Measurements from ENCODE around the gene SUGCT.
A peak's percentile ranks its signal among the peaks of the same experiment; 100 is the strongest.

Gene SUGCT

DNA sequence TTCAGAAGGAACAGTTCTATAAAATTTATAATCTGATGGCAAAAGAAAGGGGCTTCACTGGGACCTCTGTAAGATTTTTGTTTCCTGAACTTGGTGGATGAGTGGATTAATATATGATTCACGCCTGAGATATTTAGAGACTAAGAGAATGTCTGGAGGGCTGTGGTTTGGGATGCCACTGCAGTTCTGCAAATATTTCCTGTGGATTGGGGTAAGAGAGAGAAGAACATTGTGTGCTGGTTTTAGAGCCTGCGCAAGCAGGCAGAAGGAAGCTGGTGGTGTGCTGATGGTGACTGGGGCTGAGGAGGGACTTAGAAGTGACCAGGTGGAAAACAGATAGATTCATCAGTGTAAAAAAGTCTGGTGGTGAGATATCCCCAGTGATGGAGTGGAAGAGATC is 87.0 kb downstream of the SUGCT start:
- no peak overlapping the region for H3K4me3 ChIP-seq (ENCODE audit: low read depth, low read length)
- TF ChIP-seq, protein P1, sequence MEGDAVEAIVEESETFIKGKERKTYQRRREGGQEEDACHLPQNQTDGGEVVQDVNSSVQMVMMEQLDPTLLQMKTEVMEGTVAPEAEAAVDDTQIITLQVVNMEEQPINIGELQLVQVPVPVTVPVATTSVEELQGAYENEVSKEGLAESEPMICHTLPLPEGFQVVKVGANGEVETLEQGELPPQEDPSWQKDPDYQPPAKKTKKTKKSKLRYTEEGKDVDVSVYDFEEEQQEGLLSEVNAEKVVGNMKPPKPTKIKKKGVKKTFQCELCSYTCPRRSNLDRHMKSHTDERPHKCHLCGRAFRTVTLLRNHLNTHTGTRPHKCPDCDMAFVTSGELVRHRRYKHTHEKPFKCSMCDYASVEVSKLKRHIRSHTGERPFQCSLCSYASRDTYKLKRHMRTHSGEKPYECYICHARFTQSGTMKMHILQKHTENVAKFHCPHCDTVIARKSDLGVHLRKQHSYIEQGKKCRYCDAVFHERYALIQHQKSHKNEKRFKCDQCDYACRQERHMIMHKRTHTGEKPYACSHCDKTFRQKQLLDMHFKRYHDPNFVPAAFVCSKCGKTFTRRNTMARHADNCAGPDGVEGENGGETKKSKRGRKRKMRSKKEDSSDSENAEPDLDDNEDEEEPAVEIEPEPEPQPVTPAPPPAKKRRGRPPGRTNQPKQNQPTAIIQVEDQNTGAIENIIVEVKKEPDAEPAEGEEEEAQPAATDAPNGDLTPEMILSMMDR (IDR thresholded peaks at IDR 0.05; ENCODE audit: control insufficient read depth, extremely low read depth, insufficient read depth): no peak
- DNase-seq (ENCODE audit: low read depth): no peak

DNA sequence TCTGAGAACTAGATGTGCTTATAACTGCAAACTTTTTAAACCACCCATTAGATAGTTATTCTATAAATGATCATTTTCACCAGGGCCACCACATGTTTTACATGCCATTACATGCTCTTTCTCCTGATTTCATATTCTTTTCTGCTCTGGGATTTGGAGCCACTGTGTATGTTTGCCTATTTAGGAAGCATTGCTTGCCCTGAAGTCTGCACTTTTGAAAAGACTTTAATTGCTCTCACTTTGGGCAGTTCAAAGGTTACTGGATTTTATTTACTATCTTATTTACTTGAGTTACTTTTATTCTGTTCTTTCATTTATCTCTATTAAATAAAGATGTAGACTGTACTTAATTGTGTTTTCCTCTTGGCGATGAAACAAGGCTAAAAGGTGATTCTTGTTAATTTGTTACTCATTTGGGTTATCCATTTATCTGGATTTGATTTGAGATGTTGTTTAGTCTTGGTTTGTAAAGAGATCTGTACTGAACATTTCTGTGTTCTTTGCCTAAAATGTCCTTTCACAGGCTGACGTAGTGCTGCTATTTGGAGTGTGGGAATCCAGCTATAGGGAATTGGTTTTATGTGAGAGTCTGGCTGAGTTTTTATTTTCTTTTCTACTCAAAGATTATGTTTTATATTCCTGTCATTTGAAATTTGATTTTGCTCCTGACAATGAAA is 88.8 kb downstream of the SUGCT start:
- no peak overlapping the region for H3K4me3 ChIP-seq (ENCODE audit: low read depth, low read length)
- DNase-seq (ENCODE audit: low read depth): no peak
- TF ChIP-seq, protein P1 (IDR thresholded peaks at IDR 0.05; ENCODE audit: control insufficient read depth, extremely low read depth, insufficient read depth): no peak

DNA sequence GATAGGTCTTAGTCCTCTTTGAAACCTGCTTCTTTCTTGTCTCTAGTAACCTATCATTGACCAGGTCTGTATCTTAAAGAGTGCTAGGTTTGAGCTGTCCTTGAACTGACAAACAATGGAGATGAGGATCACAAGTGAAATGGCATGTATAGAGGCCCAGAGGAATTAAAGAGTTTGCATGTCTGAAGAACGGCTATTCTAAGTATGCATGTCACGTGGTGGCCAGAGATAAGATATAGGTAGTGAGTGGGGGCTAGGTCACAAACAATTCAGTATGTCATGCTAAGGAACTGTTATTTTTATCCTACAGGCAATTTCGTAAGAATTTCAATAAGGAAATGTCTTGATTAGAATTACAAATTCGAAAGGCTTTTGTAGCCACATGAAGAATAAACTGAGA is 95.3 kb downstream of the SUGCT start:
- TF ChIP-seq, protein P1 (IDR thresholded peaks at IDR 0.05; ENCODE audit: control insufficient read depth, extremely low read depth, insufficient read depth): no peak
- DNase-seq (ENCODE audit: low read depth): no peak
- H3K4me3 ChIP-seq (ENCODE audit: low read depth, low read length): no peak overlapping the region

- TF ChIP-seq, protein P1 (IDR thresholded peaks at IDR 0.05; ENCODE audit: control insufficient read depth, extremely low read depth, insufficient read depth): no peak
- H3K4me3 ChIP-seq (ENCODE audit: low read depth, low read length): no peak overlapping the region
- no peak for DNase-seq (ENCODE audit: low read depth)
Observed at GRCh38 chr7:40231796-40232195, 97.0 kb downstream of the SUGCT start.

- DNase-seq (ENCODE audit: low read depth): peak; percentile 40
- no peak overlapping the region for H3K4me3 ChIP-seq (ENCODE audit: low read depth, low read length)
- TF ChIP-seq, protein P1 (IDR thresholded peaks at IDR 0.05; ENCODE audit: control insufficient read depth, extremely low read depth, insufficient read depth): peak; percentile 86
Observed at GRCh38 chr7:40232242-40232893, 97.6 kb downstream of the SUGCT start.

- no peak overlapping the region for H3K4me3 ChIP-seq (ENCODE audit: low read depth, low read length)
- TF ChIP-seq, protein P1 (IDR thresholded peaks at IDR 0.05; ENCODE audit: control insufficient read depth, extremely low read depth, insufficient read depth): no peak
- DNase-seq (ENCODE audit: low read depth): no peak
Observed at GRCh38 chr7:40234046-40234445, 99.2 kb downstream of the SUGCT start.

Data from LNCaP clone FGC (cell line).